K562 (cell line): ENCODE measurements around the gene PRELID3B. TPM values are rescaled to one million over a fixed set of nuclear protein-coding genes. Genes with fewer than 3 reads are reported as not detected.
A peak's percentile ranks its signal among the peaks of the same experiment; 100 is the strongest.

Source experiments
- ARID4B ChIP-seq: sonication (generic); formaldehyde crosslinking; IDR thresholded peaks from 2 replicates; pipeline ENCODE4 v1.8.0; 2022; ENCODE audit warnings: mild to moderate bottlenecking, missing genetic modification reagents
- CCNT2 ChIP-seq: IDR thresholded peaks from 2 replicates; pipeline ENCODE4 v1.6.1; 2011; ENCODE audit warnings: borderline replicate concordance, low read depth, mild to moderate bottlenecking, moderate library complexity, mixed read lengths, low read length; ENCODE audit not compliant: insufficient read length; ENCODE audit errors: extremely low read depth
- GATAD2B ChIP-seq: fragments of 450-650 bp; IDR thresholded peaks from 2 replicates; pipeline ENCODE4 v1.6.1; 2017; ENCODE audit warnings: mild to moderate bottlenecking, borderline replicate concordance
- GTF2A2 ChIP-seq: IDR thresholded peaks from 2 replicates; pipeline ENCODE4 v1.6.1; 2016; ENCODE audit warnings: mild to moderate bottlenecking, missing genetic modification characterization, missing compliant biosample characterization
- HMG20B ChIP-seq: fragments of 250-450 bp; sonication (Bioruptor Pico); IDR thresholded peaks from 2 replicates; pipeline ENCODE4 v1.5.0; 2021; ENCODE audit warnings: mild to moderate bottlenecking
- HMGN3 ChIP-seq: IDR thresholded peaks from 2 replicates; pipeline ENCODE4 v1.6.1; 2011; ENCODE audit warnings: borderline replicate concordance, low read depth, mild to moderate bottlenecking, mixed read lengths, low read length; ENCODE audit not compliant: insufficient read length; ENCODE audit errors: extremely low read depth
- MIER1 ChIP-seq: fragments of 450-650 bp; IDR thresholded peaks from 2 replicates; pipeline ENCODE4 v1.6.1; 2016; ENCODE audit warnings: antibody characterized with exemption, mild to moderate bottlenecking, low read depth
- MTA3 ChIP-seq: fragments of 450-650 bp; formaldehyde crosslinking; IDR thresholded peaks from 2 replicates; pipeline ENCODE4 v1.6.1; 2017; ENCODE audit warnings: mild to moderate bottlenecking, borderline replicate concordance
- NFYB ChIP-seq: IDR thresholded peaks from 2 replicates; pipeline ENCODE4 v1.6.1; 2011; ENCODE audit warnings: mild to moderate bottlenecking, moderate library complexity; ENCODE audit not compliant: insufficient read length; ENCODE audit errors: extremely low read depth
- NR2C1 ChIP-seq, 2 experiments: fragments of 450-650 bp; IDR thresholded peaks; 2 replicates each; pipeline ENCODE4 v1.6.1; 2017; ENCODE audit warnings: mild to moderate bottlenecking in 2 of 2, antibody characterized with exemption in 1 of 2, inconsistent platforms in 1 of 2, missing compliant biosample characterization in 1 of 2, missing genetic modification characterization in 1 of 2
- NRF1 ChIP-seq, 2 experiments: fragments of 450-650 bp; IDR thresholded peaks in 1 of 2; conservative IDR thresholded peaks in 1 of 2; 2 replicates each; pipeline ENCODE4 v1.6.1; 2014; ENCODE audit warnings: mild to moderate bottlenecking in 2 of 2
- PHF21A ChIP-seq: fragments of 450-650 bp; IDR thresholded peaks from 2 replicates; pipeline ENCODE4 v1.6.1; 2017; ENCODE audit warnings: low read depth, borderline replicate concordance
- SMAD4 ChIP-seq: fragments of 250-450 bp; sonication (Bioruptor Pico); conservative IDR thresholded peaks from 2 replicates; pipeline ENCODE4 v1.8.0; 2021; ENCODE audit warnings: inconsistent platforms, mild to moderate bottlenecking, moderate library complexity
- ZFX ChIP-seq: sonication (generic); formaldehyde crosslinking; IDR thresholded peaks from 2 replicates; pipeline ENCODE4 v1.8.0; 2022; ENCODE audit warnings: mild to moderate bottlenecking, missing genetic modification reagents, moderate library complexity
- ZNF324 ChIP-seq: fragments of 250-450 bp; sonication (Bioruptor Pico); IDR thresholded peaks from 2 replicates; pipeline ENCODE4 v1.4.0; 2020; ENCODE audit warnings: mild to moderate bottlenecking
- ZNF57 ChIP-seq: fragments of 450-650 bp; formaldehyde crosslinking; IDR thresholded peaks from 2 replicates; pipeline ENCODE4 v1.4.0; 2020; ENCODE audit warnings: mild to moderate bottlenecking, moderate library complexity
- ZNF589 ChIP-seq: fragments of 200-800 bp; sonication (Bioruptor generic); IDR thresholded peaks from 2 replicates; pipeline ENCODE4 v1.6.1; 2016; ENCODE audit warnings: low read depth, missing genetic modification characterization, missing compliant biosample characterization
- ZNF592 ChIP-seq: fragments of 450-650 bp; IDR thresholded peaks from 2 replicates; pipeline ENCODE4 v1.6.1; 2017; ENCODE audit warnings: antibody characterized with exemption, mild to moderate bottlenecking
- polyA plus RNA-seq, 8 experiments: library from polyadenylated mRNA; depleted of rRNA in 4 of 8; stranded (reverse) in 5 of 8; unstranded in 3 of 8; fragments of >200 nt; fragmentation: Nextera tagmentation in 2 of 8; fragmentation: Illumina TruSeq in 1 of 8; extraction: Ambion mirVana in 2 of 8; extraction: Trizol in 1 of 8; gene quantifications; 2 replicates each; pipeline versions ENCODE4 v1.2.1 to v1.2.3, GENCODE V29; 2011 to 2014; ENCODE audit warnings: inconsistent platforms in 1 of 8, missing spikeins in 1 of 8
- total RNA-seq, 7 experiments: library from RNA; depleted of rRNA in 6 of 7; stranded (reverse); fragments of >200 nt in 6 of 7; fragmentation: Illumina TruSeq in 2 of 7; extraction: Trizol in 2 of 7; gene quantifications; 2 replicates each; pipeline versions ENCODE4 v1.2.1 to v1.2.3, GENCODE V29; 2011 to 2021; ENCODE audit warnings: low replicate concordance in 1 of 7

Gene PRELID3B
- total and polyA plus RNA-seq, 9 of the 15 experiments (the other 6 are each of a cell fraction or from before 2014, with no cell fraction given), result 77.0 to 186 (median 101) TPM

- no peak for TF ChIP-seq ARID4B (CRISPR knock-in tag)
- TF ChIP-seq ZNF592, result peak; percentile 79
- no peak for TF ChIP-seq MIER1
- TF ChIP-seq PHF21A, result no peak
- TF ChIP-seq GATAD2B, result peak; percentile 84; the same call in 1 of the 2 replicates
- TF ChIP-seq SMAD4, result peak; percentile 38
- 0 out of 2 replicates have a peak, but pooled peaks have one; percentile 17 for TF ChIP-seq MTA3
- TF ChIP-seq ZNF589 (CRISPR knock-in tag), result no peak
- peak in 1 of 2 experiments; percentile 38; a peak in 2 of 4 replicates for TF ChIP-seq NRF1 (conservative IDR thresholded peaks at IDR 0.05 in 1 of 2, IDR thresholded peaks at IDR 0.05 in 1 of 2)
- no peak for TF ChIP-seq ZNF57
- peak; percentile 5 for TF ChIP-seq HMGN3
- no peak for TF ChIP-seq HMG20B (CRISPR knock-in tag)
- peak; percentile 41; the same call in 1 of the 2 replicates for TF ChIP-seq NR2C1 (IDR thresholded peaks at IDR 0.05)
- TF ChIP-seq NR2C1 (tag; IDR thresholded peaks at IDR 0.05), result peak; percentile 5; the same call in 1 of the 2 replicates
- TF ChIP-seq CCNT2, result peak; percentile 42
- no peak for TF ChIP-seq ZNF324 (CRISPR knock-in tag)
- no peak for TF ChIP-seq GTF2A2 (tag)
- TF ChIP-seq ZFX, result peak; percentile 75
- TF ChIP-seq NFYB, result no peak
Measured at GRCh38 chr20:59006864-59007664, 35.5 kb downstream of the PRELID3B start, which contains the start of gene CTSZ (continued).
